Colonic mucosa (tissue), 4 donors: Measurements from ENCODE around the gene FCMR. TPM values are rescaled to one million over a fixed set of nuclear protein-coding genes. Genes with fewer than 3 reads are reported as not detected.
"Not testable (repeated sequence)": the region's sequence is repeated elsewhere in the genome, so short reads cannot be mapped to it uniquely, and the experiment has no call there.

Source experiments
- DNase-seq: peaks from one replicate; pipeline ENCODE4 v3.0.0-alpha.2; 2020
- H3K27ac ChIP-seq: fragments of 200-600 bp; one replicate; pipeline ENCODE4 v1.8.0; 2021
- H3K27me3 ChIP-seq: fragments of 200-600 bp; one replicate; pipeline ENCODE4 v1.8.0; 2021
- H3K36me3 ChIP-seq: fragments of 200-600 bp; one replicate; pipeline ENCODE4 v1.8.0; 2021
- H3K4me1 ChIP-seq: fragments of 200-600 bp; one replicate; pipeline ENCODE4 v1.8.0; 2021; ENCODE audit warnings: mild to moderate bottlenecking
- H3K4me3 ChIP-seq: fragments of 200-600 bp; one replicate; pipeline ENCODE4 v1.8.0; 2021
- H3K9ac ChIP-seq, 2 donors: one replicate each; pipeline ENCODE4 v1.7.0; 2013; ENCODE audit warnings: control low read depth in 2 of 2, low read depth in 2 of 2, low read length in 2 of 2
- H3K9me3 ChIP-seq: fragments of 200-600 bp; one replicate; pipeline ENCODE4 v1.8.0; 2021
- CTCF ChIP-seq: fragments of 200-600 bp; IDR thresholded peaks from one replicate; pipeline ENCODE4 v1.8.0; 2022; ENCODE audit warnings: antibody characterized with exemption, mild to moderate bottlenecking
- intact Hi-C: fragments of 100-400 bp; cut with DNase I; formaldehyde crosslinking; loops from one replicate; pipeline ENCODE4 v1.14.1; 2022
- total RNA-seq, 2 donors: library from RNA; stranded (reverse); fragmentation: NEBNext Ultra II Directional in 1 of 2; extraction: Animal tissue kit (Norgen Biotek cat#: 25700) in 1 of 2; gene quantifications; one replicate each; pipeline ENCODE4 v1.2.1, GENCODE V29; 2021
- donor health status: healthy.
- donor health status: DM: no; HTN: no; CAD: no.
- donor health status: DM: no; HTN: no; CAD: no.

The FCMR gene
- total RNA-seq, 2 donors from 2014 or later = 2.3 to 2.7 TPM

DNA sequence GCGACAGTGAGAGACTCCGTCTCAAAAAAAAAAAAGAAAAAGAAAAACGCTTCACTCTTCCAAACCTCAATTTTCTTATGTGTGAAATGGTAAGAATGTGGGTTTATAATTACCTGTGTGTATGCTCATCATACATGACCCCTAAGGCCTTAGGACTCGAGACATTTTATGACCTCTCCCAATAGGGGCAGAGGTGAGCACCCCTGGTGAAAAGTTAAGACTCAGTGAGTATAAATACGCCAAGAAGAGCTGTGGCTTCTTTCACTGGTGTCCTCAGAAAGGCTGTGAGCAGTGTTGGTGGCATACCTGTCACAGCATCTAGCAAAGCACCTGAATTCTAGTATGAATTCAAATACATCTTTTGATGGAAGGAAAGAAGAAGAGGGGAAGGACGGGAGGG is 7.8 kb upstream of the FCMR start:
- H3K36me3 ChIP-seq = peaks cover 12% of the 10 kb centered on the region
- no peak for DNase-seq
- no peaks in the 10 kb centered on the region for H3K27me3 ChIP-seq
- peaks cover 8% of the 10 kb centered on the region for H3K4me1 ChIP-seq
- H3K9ac ChIP-seq = peak overlapping the region in 1 of 2 donors; percentile 64
- H3K9me3 ChIP-seq = no peaks in the 10 kb centered on the region
- H3K4me3 ChIP-seq = no peak overlapping the region
- no peak for TF ChIP-seq CTCF
- intact Hi-C loops = no loop called here
- peak overlapping the region; percentile 19 for H3K27ac ChIP-seq

DNA sequence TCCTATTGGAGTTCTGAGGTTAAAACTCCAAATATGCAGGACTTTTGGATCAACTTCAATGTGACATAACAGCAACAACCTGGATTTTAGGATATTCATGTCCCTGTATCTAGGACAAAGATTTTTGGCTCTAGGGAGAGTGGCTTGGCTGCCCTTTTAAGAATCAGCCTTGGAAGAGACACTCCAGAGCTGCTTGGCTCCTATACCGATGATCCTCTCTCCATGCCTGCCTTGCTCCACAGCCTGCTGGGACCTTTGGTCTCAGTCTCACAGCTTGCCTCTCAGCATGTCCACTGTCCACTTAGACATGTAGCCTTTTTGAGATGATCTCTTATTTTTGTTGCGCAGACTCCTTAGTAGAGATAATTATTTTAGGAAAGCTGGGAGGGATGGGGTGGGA is 4.5 kb upstream of the FCMR start:
- Histone ChIP-seq H3K9me3 (no peaks in the 10 kb centered on the region), H3K27ac (peak overlapping the region; percentile 75), H3K4me3 (no peak overlapping the region), H3K4me1 (peaks cover 8% of the 10 kb centered on the region), H3K9ac (no peak overlapping the region), H3K27me3 (no peaks in the 10 kb centered on the region), H3K36me3 (no peaks in the 10 kb centered on the region)
- intact Hi-C loops = no loop called here
- DNase-seq = no peak
- no peak for TF ChIP-seq CTCF

- Histone ChIP-seq H3K27ac (peak overlapping the region; percentile 75), H3K9me3 (no peaks in the 10 kb centered on the region), H3K9ac (no peak overlapping the region), H3K27me3 (no peaks in the 10 kb centered on the region), H3K36me3 (no peaks in the 10 kb centered on the region), H3K4me1 (peaks cover 8% of the 10 kb centered on the region), H3K4me3 (no peak overlapping the region)
- peak; percentile 80 for DNase-seq
- TF ChIP-seq CTCF = no peak
- intact Hi-C loops = no loop called here
These were observed 3.5 kb upstream of the FCMR start for GRCh38 chr1:206925106-206925736.

DNA sequence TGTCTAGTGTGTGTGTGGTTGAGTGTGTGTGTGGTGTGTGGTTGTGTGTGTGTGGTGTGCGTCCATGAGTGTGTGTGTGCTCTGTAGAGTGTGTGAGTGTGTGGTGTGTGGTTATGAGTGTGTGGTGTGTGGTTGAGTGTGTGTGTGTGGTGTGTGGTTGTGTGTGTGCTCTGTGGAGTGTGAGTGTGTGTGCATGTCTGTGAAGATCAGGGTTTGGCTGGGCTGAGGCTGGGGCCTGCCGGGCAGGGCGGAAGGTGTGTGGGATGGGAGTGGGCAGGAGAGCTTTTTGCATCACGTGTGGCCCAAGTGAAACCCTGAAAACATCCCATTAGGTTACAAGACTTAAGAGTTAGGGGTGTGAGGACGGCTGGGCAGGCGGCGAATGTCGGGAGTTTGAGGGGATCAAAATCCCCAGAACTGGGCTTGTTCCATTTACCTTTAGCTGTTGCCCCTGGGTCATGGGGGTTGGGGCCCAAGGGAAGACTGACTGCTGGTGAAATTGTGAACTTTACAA is 2.9 kb upstream of the FCMR start:
- Histone ChIP-seq H3K27me3 (no peaks in the 10 kb centered on the region), H3K27ac (peak overlapping the region; percentile 75), H3K9ac (peak overlapping the region in 1 of 2 donors; percentile 2), H3K4me1 (peaks cover 8% of the 10 kb centered on the region), H3K36me3 (no peaks in the 10 kb centered on the region), H3K9me3 (no peaks in the 10 kb centered on the region), H3K4me3 (no peak overlapping the region)
- intact Hi-C loops = loop anchor here (5.0 kb wide), 1 partner anchor 58 kb away; no protein-coding TSS in a partner anchor
- DNase-seq = no peak
- no peak for TF ChIP-seq CTCF

GRCh38 chr1:206923961-206924557 is 2.3 kb upstream of the FCMR start:
- H3K4me1 ChIP-seq, H3K36me3 ChIP-seq, H3K9me3 ChIP-seq, H3K4me3 ChIP-seq, H3K27me3 ChIP-seq, H3K27ac ChIP-seq, DNase-seq: not testable (repeated sequence)
- intact Hi-C loops = loop anchor here (5.0 kb wide), 1 partner anchor 58 kb away; no protein-coding TSS in a partner anchor
- peak overlapping the region in 1 of 2 donors; percentile 2 for H3K9ac ChIP-seq
